ENCODE measurements around the gene CFAP410. TPM values are rescaled to one million over a fixed set of nuclear protein-coding genes. Genes with fewer than 3 reads are reported as not detected.
"Not testable (repeated sequence)": the region's sequence is repeated elsewhere in the genome, so short reads cannot be mapped to it uniquely, and the experiment has no call there.

CFAP410 gene
- total and polyA plus RNA-seq, 2 of the 8 experiments (the other 6 are each of a cell fraction or from before 2014, with no cell fraction given): 10.6 to 12.0 TPM

- not testable (repeated sequence) for H2BK12ac ChIP-seq (ENCODE audit: low read depth, low read length); H3K9ac ChIP-seq (replicated peaks in 1 of 4; ENCODE audit: extremely low read depth in 1 of 4, low read depth in 3 of 4, low read length in 3 of 4); H3K79me1 ChIP-seq (ENCODE audit: low read depth, low read length); H3K9me3 ChIP-seq (ENCODE audit: insufficient read depth in 2 of 2, low read depth in 1 of 2, low read length in 1 of 2); H4K8ac ChIP-seq (ENCODE audit: extremely low read depth, insufficient read depth, low read length); H3K27me3 ChIP-seq (replicated peaks in 1 of 4; ENCODE audit: control insufficient read depth in 3 of 4, extremely low read depth in 1 of 4, insufficient read depth in 3 of 4, low read length in 3 of 4); H2BK5ac ChIP-seq (ENCODE audit: low read depth, low read length); H3K36me3 ChIP-seq (ENCODE audit: control insufficient read depth in 2 of 4, insufficient read depth in 4 of 4, low read length in 3 of 4); H3K4me2 ChIP-seq (ENCODE audit: insufficient read depth in 1 of 2, low read depth in 2 of 2, low read length in 2 of 2); H2BK15ac ChIP-seq (ENCODE audit: low read length); H3K27ac ChIP-seq (ENCODE audit: low read depth, low read length); H3K23ac ChIP-seq (ENCODE audit: insufficient read length); H3K4me3 ChIP-seq (ENCODE audit: extremely low read depth in 1 of 4, insufficient read depth in 2 of 4, low read depth in 3 of 4, low read length in 4 of 4); H2BK20ac ChIP-seq (ENCODE audit: low read length); H4K5ac ChIP-seq (ENCODE audit: insufficient read length, low read depth, low read length); DNase-seq (ENCODE audit: low read depth in 1 of 2, low spot score in 2 of 2); H3K79me2 ChIP-seq (ENCODE audit: control insufficient read depth in 1 of 2, insufficient read depth in 2 of 2, low read length in 2 of 2); H3K56ac ChIP-seq (replicated peaks; ENCODE audit: insufficient read length, low read depth, low read length); H3K4ac ChIP-seq (replicated peaks; ENCODE audit: insufficient read length, low read depth, low read length); H2AK5ac ChIP-seq (ENCODE audit: low read depth, low read length); H2BK120ac ChIP-seq (replicated peaks; ENCODE audit: low read depth, low read length); H4K91ac ChIP-seq (replicated peaks; ENCODE audit: insufficient read length, low read length); H3K14ac ChIP-seq (ENCODE audit: insufficient read length); FAIRE-seq; H2AFZ ChIP-seq (ENCODE audit: low read length); H3K18ac ChIP-seq (ENCODE audit: extremely low read depth, low read length)
- Histone ChIP-seq H3K23me2 (ENCODE audit: low read depth, low read length) (peaks cover 12% of the 10 kb centered on the region; the same call in 1 of the 2 replicates), H4K20me1 (replicated peaks in 1 of 2; ENCODE audit: control insufficient read depth in 1 of 2, insufficient read depth in 2 of 2, low read length in 2 of 2) (peaks cover 9 to 15% of the 10 kb centered on the region in 2 experiments), H3K4me1 (replicated peaks in 1 of 4; ENCODE audit: control insufficient read depth in 3 of 4, insufficient read depth in 4 of 4, low read length in 3 of 4) (peaks cover 0 to 16% (median 4%) of the 10 kb centered on the region in 4 experiments; a peak in 5 of 7 replicates)
- WGBS, 2 experiments (ENCODE audit: extremely low coverage in 1 of 2, insufficient coverage in 1 of 2, insufficient read length in 1 of 2, insufficient replicate concordance in 2 of 2, low coverage in 1 of 2, low lambda C conversion rate in 2 of 2, missing lambda C conversion rate in 1 of 2): 90% methylated on average over 21 of the region's 23 CpGs; no CpG with 5 or more reads in 1 of the 2 experiments
- ChIA-PET CTCF (ENCODE audit: partially characterized antibody) (interaction anchor here (0.8 to 1.7 kb wide), 5 partner anchors 13 to 188 kb away, joined by 3 to 5 read pairs (median 3); no protein-coding TSS in a partner anchor), POLR2A (ENCODE audit: partially characterized antibody) (interaction anchor here (0.6 kb wide), 1 partner anchor 41 kb away, joined by 3 read pairs; no protein-coding TSS in a partner anchor)
- TF ChIP-seq CTCF (IDR thresholded peaks at IDR 0.05; ENCODE audit: control extremely low read depth in 1 of 3, insufficient read depth in 1 of 3, low read depth in 1 of 3, low read length in 3 of 3): peak in 2 of 3 experiments; percentile 48 to 57; a peak in 3 of 4 replicates
- TF ChIP-seq RAD21 (IDR thresholded peaks at IDR 0.05 in 1 of 2, conservative IDR thresholded peaks at IDR 0.05 in 1 of 2; ENCODE audit: low read depth in 2 of 2, low read length in 2 of 2): peak in 1 of 2 experiments; percentile 33; a peak in 2 of 4 replicates
Observed at GRCh38 chr21:44302573-44303401, 36.4 kb downstream of the CFAP410 start.

Measured in H1 (cell line).